Muscle layer of duodenum (tissue), 2 donors: Measurements from ENCODE around the gene CD300A.
A peak's percentile ranks its signal among the peaks of the same experiment; 100 is the strongest.

Source experiments
- H3K27ac ChIP-seq: one replicate; pipeline ENCODE4 v1.7.0; 2013; ENCODE audit warnings: mild to moderate bottlenecking, low read length
- H3K27me3 ChIP-seq: one replicate; pipeline ENCODE4 v1.7.0; 2013; ENCODE audit warnings: low read depth, mild to moderate bottlenecking, control low read depth, low read length
- H3K36me3 ChIP-seq, 2 donors: one replicate each; pipeline ENCODE4 v1.7.0; 2013; ENCODE audit warnings: low read length in 2 of 2, control low read depth in 1 of 2, mild to moderate bottlenecking in 1 of 2; ENCODE audit not compliant: insufficient read depth in 2 of 2, control insufficient read depth in 1 of 2
- H3K4me1 ChIP-seq, 2 donors: one replicate each; pipeline ENCODE4 v1.7.0; 2013; ENCODE audit warnings: low read length in 2 of 2, mild to moderate bottlenecking in 2 of 2, control low read depth in 1 of 2, moderate library complexity in 1 of 2; ENCODE audit not compliant: insufficient read depth in 2 of 2, control insufficient read depth in 1 of 2
- H3K4me3 ChIP-seq, 2 donors: one replicate each; pipeline ENCODE4 v1.7.0; 2013; ENCODE audit warnings: low read length in 2 of 2, low read depth in 1 of 2, mild to moderate bottlenecking in 1 of 2
- H3K9me3 ChIP-seq, 2 donors: one replicate each; pipeline ENCODE4 v1.7.0; 2013; ENCODE audit warnings: low read length in 2 of 2, control low read depth in 1 of 2, mild to moderate bottlenecking in 1 of 2; ENCODE audit not compliant: control insufficient read depth in 1 of 2
- donor health status: healthy.

The CD300A gene

DNA sequence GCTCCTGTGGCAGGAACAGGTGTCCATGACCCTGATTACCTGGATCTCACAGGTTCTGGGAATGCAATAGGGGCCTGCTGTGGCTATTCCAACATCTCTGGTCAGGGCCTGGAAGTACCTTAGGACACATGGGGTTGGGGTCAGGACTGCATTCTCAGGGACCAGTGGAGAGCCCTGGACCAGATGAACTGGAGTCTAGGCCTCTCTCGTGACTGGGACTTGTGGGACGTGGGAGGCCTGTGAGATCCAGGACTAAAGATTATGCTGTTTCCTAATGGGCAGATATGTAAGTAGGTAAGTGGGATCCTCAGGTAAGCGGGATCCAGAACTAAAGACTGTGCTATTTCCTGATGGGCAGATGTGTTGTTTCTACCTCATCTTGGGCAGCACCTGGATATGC lies 16.2 kb upstream of the CD300A start:
- Histone ChIP-seq H3K27ac (no peak overlapping the region), H3K36me3 (no peaks in the 10 kb centered on the region), H3K4me3 (no peak overlapping the region), H3K4me1 (peaks cover 9 to 24% of the 10 kb centered on the region in 2 donors), H3K9me3 (no peaks in the 10 kb centered on the region), H3K27me3 (no peaks in the 10 kb centered on the region)

DNA sequence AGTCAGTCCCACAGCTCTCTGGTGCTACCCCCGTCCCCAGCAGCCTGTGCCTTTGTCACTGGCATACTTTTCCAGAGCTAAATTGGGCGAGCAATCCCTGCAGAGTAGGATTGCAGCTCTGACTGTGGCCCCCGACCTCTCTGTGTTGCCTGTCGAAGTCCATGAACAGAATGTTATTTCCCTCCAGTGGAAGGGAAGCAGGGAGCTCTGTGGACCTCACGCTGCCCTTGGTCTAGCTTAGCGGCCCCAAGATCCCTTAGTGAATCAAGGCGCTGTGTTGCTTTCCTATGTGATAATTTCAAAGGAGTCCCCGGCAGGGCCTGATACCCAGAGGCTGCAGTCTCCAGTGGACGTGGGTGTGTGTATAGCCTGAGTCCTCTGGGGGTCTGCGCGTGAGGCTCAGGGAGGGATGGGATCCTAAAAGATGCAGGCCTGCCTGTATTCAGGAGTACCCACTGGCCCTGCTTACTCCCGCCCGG lies 15.5 kb upstream of the CD300A start:
- Histone ChIP-seq H3K4me1 (peaks cover 9 to 24% of the 10 kb centered on the region in 2 donors), H3K27ac (no peak overlapping the region)

DNA sequence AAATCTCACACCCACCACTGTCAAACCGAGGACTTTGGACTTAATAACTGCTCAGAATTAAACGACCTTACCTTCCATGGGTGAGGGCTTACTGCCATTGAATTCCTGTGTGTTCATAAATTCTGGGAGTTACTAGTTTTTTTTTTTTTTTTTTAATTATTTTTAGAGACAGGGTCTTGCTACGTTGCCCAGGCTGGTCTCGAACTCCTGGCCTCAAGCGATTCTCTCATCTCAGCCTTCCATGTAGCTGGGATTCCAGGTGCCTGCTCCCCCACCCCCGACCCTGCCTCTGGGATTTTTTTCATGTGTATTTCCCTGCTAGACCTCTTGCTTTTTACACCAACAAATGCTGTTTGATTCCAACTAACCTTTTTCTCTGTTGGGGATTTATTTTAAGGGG lies 14.9 kb upstream of the CD300A start:
- H3K9me3 ChIP-seq: no peaks in the 10 kb centered on the region
- peaks cover 9 to 21% of the 10 kb centered on the region in 2 donors for H3K4me1 ChIP-seq
- H3K27ac ChIP-seq: no peak overlapping the region
- H3K27me3 ChIP-seq: no peaks in the 10 kb centered on the region
- H3K4me3 ChIP-seq: no peak overlapping the region
- no peaks in the 10 kb centered on the region for H3K36me3 ChIP-seq

More for the DNA sequence above, 15.5 kb upstream of the CD300A start:
- Histone ChIP-seq H3K4me3 (no peak overlapping the region), H3K27me3 (no peaks in the 10 kb centered on the region), H3K36me3 (no peaks in the 10 kb centered on the region), H3K9me3 (no peaks in the 10 kb centered on the region)

DNA sequence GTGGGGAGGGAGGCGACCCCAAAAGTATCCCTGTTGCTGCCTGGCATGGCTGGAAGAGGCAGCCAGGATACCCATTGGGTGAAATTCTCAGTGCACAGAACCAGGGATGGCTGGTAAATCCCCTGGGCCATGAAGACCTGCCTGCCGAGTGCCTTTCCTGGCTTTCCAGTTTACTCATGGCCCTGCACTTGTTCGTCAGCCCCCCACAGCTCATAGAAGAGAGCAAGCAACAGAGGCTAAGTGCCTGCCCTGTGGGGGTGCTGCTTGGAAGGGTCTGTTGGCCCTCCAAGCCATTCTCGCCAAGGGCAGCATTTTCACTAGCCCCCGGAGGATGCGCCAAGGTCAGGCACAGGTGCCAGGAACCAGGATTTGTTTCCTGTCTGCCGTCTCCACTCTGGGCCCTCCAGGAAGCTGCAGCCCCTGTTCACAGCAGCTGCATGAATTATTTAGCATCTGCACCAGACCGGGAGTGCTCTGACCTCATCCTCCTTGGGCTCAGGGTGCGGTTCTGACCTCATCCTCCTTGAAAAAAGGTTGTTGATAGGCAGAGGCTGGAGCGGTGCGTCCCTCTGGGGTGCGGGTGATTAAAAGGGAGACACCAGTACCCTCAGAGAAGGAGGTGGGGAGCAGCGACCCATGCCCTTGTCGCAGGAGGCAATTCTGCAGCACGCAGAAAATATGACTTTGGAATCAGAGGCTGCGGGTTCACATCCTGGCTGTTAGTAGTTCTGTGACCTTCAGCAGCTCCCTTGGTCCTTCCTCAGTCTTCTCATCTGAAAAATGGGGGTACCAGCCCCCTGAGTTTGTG lies 14.2 kb upstream of the CD300A start:
- Histone ChIP-seq H3K4me3 (no peak overlapping the region), H3K27ac (no peak overlapping the region), H3K4me1 (peaks cover 9 to 21% of the 10 kb centered on the region in 2 donors), H3K36me3 (no peaks in the 10 kb centered on the region), H3K9me3 (no peaks in the 10 kb centered on the region), H3K27me3 (no peaks in the 10 kb centered on the region)

DNA sequence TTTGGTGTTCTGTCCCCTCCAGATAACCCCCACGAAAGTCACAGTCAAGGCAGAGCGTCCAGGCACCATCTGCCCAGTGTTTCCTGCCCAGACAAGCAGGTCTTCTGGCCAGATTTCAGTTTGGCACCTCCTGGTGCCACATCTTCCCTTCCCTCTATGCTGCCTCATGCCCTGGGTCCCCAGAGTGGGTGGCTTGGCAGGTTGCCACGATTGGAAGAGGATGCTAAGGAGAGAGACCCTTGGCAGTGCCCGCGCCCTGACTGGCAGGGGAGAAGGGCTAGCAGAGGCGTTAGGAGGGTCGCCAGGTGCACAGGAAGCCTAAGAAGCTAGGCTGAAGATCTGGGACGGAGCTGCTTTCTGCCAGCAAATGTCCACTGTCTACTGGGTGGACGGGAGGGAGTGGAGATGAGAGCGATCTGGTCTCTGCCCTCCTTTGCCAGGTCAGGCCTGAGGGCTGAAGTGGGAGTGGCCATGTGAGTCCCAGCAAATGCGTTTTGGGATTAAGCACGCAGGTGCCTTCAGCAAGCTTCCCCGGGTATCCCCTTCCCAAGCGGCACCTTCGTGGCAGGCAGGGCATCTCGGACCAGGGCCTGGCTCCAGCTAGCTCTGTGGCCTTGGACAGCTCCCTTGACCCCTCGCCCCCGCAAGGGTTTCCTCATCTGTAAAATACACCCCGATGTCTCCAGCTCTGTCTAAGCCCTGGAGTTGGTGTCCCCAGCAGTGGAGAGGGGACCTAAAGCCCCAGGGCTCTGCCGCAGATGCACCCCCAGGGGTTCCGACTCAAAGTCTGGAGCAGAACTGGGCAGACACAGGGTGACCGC lies 13.4 kb upstream of the CD300A start:
- H3K4me1 ChIP-seq: peaks cover 9 to 27% of the 10 kb centered on the region in 2 donors
- H3K9me3 ChIP-seq: no peaks in the 10 kb centered on the region

DNA sequence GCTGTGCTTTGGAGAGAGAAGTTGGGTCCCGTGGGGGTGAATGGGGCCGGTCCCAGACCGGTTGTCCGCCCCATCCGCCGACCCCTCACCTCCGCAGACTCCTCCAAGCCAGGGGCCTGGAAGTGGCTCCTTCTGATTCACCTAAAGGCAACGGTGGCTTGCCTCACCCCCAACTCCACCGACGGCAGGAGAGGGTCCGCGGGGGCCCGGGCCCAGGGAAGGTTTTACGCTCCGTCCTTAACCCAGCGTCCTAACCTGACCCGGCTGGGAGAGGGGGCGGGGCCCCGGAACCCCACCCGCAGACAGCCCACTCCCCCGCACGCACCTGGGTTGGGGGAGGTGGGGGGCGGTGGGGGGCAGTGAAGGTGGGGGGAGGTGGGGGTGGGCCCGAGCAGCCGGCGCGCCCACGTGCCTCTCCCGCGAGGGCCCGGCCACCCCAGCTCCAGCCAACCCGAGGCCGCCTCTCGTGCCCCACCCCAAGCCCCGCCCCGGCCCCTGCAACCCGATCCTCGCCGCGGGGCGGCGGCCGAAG lies 12.7 kb upstream of the CD300A start:
- Histone ChIP-seq H3K9me3 (no peaks in the 10 kb centered on the region), H3K4me1 (peaks cover 9 to 27% of the 10 kb centered on the region in 2 donors), H3K27me3 (no peaks in the 10 kb centered on the region), H3K4me3 (peak overlapping the region; percentile 26 to 59), H3K27ac (no peak overlapping the region), H3K36me3 (no peaks in the 10 kb centered on the region)

More for the DNA sequence above, 13.4 kb upstream of the CD300A start:
- Histone ChIP-seq H3K36me3 (no peaks in the 10 kb centered on the region), H3K27me3 (no peaks in the 10 kb centered on the region), H3K27ac (no peak overlapping the region), H3K4me3 (peak overlapping the region; percentile 26 to 46)

DNA sequence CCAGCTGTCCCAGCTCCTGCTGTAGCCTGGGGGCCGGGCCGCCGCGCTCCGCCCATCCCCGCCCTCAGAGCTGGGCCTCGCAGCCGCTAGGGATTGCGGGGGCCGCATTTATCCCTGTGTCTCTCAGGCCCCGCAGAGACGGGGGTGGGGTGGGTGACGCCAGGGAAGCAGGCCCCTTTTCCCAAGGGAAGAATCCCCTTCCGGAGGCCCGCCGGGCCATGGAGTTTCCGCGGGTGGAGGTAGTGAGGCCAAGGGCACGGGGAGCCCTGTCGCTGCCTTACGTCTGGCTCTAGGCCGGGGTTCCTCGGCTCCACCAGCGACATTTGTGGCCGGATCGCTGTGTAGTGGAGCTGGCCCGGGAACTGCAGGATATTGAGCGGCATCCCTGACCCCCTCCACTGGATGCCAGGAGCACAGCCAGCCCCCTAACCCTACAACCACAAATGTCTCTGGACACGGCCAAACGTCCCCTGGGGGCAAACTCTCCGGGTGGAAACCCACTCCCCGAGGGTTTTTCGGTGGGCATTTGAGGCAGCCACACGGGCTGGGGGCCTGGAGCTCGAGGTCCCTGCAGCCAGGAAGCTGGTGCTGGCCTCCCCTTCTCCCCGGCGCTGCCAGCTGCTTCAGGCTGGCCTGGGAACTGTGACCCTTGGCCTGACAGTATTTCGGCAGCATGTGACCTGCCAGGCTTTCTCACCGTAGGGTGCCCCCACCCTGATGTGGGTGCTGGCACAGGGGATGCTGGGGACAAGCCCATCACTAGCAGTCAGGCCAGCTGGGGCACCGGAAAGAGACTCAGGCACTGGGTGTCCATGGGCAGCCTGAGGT lies 12.0 kb upstream of the CD300A start:
- peak overlapping the region; percentile 39 for H3K27ac ChIP-seq
- no peaks in the 10 kb centered on the region for H3K27me3 ChIP-seq
- peaks cover 9 to 27% of the 10 kb centered on the region in 2 donors for H3K4me1 ChIP-seq
- no peaks in the 10 kb centered on the region for H3K9me3 ChIP-seq
- H3K4me3 ChIP-seq: peak overlapping the region; percentile 33 to 59
- H3K36me3 ChIP-seq: no peaks in the 10 kb centered on the region

DNA sequence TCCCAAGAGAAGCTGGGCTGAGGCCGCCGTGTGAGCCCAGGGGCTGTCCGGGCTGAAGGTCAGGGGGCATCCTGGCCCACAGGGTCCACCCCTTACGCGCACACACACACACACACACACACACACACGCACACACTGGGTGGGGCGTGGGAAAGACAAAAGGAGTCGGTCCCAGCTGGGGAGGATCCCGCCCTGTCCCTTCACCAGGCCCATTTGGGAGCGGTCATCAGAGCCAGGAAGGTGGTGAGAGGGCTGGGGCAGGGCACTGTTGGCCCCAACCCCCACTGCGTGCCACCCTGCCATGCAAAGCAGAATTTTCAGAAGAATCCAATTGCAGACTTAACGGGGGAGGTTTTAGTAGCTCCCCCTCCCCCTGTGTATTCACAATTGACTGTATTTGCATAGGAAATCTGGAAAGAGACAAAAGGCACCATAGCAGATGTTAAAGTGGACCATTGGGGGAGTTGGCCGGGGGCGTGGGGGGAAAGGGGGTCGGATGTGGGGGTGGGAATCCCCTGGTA lies 11.3 kb upstream of the CD300A start:
- Histone ChIP-seq H3K27me3 (no peaks in the 10 kb centered on the region), H3K27ac (no peak overlapping the region), H3K9me3 (no peaks in the 10 kb centered on the region), H3K4me1 (peaks cover 9 to 27% of the 10 kb centered on the region in 2 donors), H3K36me3 (no peaks in the 10 kb centered on the region), H3K4me3 (no peak overlapping the region)

DNA sequence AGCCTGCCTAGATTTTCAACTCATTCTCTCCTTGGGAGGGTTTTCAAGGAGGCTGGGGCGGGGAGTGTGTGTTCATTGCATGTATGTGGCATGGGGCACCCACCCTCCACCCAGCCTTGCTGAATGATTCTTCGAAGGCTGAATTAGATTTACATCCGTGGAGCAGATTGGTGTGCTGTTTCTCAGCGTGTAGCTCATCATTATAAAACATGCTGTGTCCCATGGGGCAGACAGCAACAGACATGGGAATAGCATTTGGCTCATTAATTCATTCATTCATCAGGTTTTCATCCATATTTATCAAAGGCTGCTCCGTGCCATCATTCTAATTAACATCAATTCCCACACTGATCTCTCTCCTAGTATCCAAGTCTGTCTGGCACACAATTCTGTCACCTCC lies 10.6 kb upstream of the CD300A start:
- Histone ChIP-seq H3K4me3 (no peak overlapping the region), H3K27ac (no peak overlapping the region), H3K36me3 (no peaks in the 10 kb centered on the region), H3K9me3 (no peaks in the 10 kb centered on the region), H3K27me3 (no peaks in the 10 kb centered on the region), H3K4me1 (peaks cover 9 to 27% of the 10 kb centered on the region in 2 donors)

DNA sequence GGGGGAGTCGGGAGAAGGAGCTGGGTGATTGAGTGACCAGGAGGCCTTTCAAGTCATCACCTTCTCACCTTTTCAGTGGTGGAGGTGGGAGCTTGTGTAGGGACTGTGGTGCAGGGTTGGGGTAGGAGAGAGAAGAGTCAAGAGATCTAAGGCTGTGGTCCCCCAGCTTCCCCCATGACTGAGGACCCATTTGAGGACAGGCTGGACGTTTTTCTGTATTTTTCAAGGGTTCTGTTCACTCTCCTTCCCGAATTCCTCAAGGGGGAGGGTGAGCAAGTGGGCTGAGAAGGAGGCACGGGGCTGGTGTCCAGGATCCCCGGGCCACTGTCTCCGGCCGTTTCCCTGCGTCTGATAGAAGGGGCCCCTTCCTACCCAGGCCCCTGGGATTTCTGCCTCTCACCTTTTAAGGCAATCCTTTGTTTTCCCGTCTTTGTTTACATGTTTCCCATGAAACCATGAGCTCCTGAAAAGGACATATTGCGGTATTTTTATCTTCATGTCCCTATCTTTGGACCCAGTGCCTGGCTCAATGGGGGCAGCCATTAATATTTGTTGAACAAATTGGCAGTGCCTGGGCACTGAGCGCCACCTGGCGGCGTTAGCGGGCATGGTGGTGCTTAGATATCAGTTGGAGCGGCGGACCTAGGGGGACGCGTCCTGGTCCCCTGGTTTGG lies 9.2 kb upstream of the CD300A start:
- Histone ChIP-seq H3K4me3 (no peak overlapping the region), H3K4me1 (peaks cover 9 to 27% of the 10 kb centered on the region in 2 donors), H3K36me3 (no peaks in the 10 kb centered on the region), H3K9me3 (no peaks in the 10 kb centered on the region), H3K27ac (no peak overlapping the region), H3K27me3 (no peaks in the 10 kb centered on the region)
